Heart left ventricle (tissue), 16 donors: ENCODE measurements around the gene LIG4. TPM values are rescaled to one million over a fixed set of nuclear protein-coding genes. Genes with fewer than 3 reads are reported as not detected.

Source experiments
- ATAC-seq, 4 donors: fragments of 200-7000 bp; cut with Tn5 transposase; one replicate each; pipeline ENCODE4 v1.9.1; 2020 to 2022; ENCODE audit warnings: moderate library complexity in 4 of 4, mild to moderate bottlenecking in 3 of 4, moderate number of reproducible peaks in 1 of 4
- DNase-seq, 5 donors: peaks; one replicate each; pipeline ENCODE4 v3.0.0-alpha.2; 2020
- H3K27ac ChIP-seq, 12 donors: fragments of 200-600 bp; sonication (generic) in 4 of 12; one replicate each; pipeline versions ENCODE4 v1.5.0 to v1.8.0; 2016 to 2022; ENCODE audit warnings: mild to moderate bottlenecking in 2 of 12
- H3K27me3 ChIP-seq, 9 donors: fragments of 200-600 bp; sonication (generic) in 2 of 9; one replicate each; pipeline versions ENCODE4 v1.5.1 to v1.8.0; 2016 to 2022; ENCODE audit warnings: mild to moderate bottlenecking in 3 of 9
- H3K36me3 ChIP-seq, 9 donors: fragments of 200-600 bp; sonication (generic) in 2 of 9; one replicate each; pipeline versions ENCODE4 v1.5.0 to v1.8.0; 2018 to 2022; ENCODE audit warnings: mild to moderate bottlenecking in 2 of 9
- H3K4me1 ChIP-seq, 12 donors: fragments of 200-600 bp; sonication (generic) in 4 of 12; one replicate each; pipeline versions ENCODE4 v1.5.0 to v1.8.0; 2016 to 2022; ENCODE audit warnings: mild to moderate bottlenecking in 3 of 12
- H3K4me3 ChIP-seq, 12 donors: fragments of 200-600 bp; sonication (generic) in 4 of 12; one replicate each; pipeline versions ENCODE4 v1.5.0 to v1.8.0; 2017 to 2022; ENCODE audit warnings: mild to moderate bottlenecking in 9 of 12, moderate library complexity in 4 of 12
- H3K9me3 ChIP-seq, 12 donors: fragments of 200-600 bp; sonication (generic) in 4 of 12; one replicate each; pipeline versions ENCODE4 v1.5.0 to v1.8.0; 2016 to 2022; ENCODE audit warnings: mild to moderate bottlenecking in 1 of 12
- CTCF ChIP-seq, 12 donors: fragments of 200-600 bp; sonication (generic) in 4 of 12; IDR thresholded peaks; one replicate each; pipeline versions ENCODE4 v1.5.0 to v1.8.0; 2018 to 2022; ENCODE audit warnings: antibody characterized with exemption in 12 of 12, mild to moderate bottlenecking in 5 of 12
- POLR2A ChIP-seq, 2 donors: fragments of 450-650 bp; IDR thresholded peaks; one replicate each; pipeline ENCODE4 v1.6.1; 2017; ENCODE audit warnings: antibody characterized with exemption in 2 of 2, mild to moderate bottlenecking in 2 of 2, moderate library complexity in 2 of 2
- WGBS, 4 donors: extraction: QIAGEN DNeasy Blood & Tissue Kit in 2 of 4; methylation state at CpG; one replicate each; pipeline versions ENCODE4 v1.1.5 to v1.1.7; 2013 to 2018; 5-methylcytosine and 5-hydroxymethylcytosine counted together
- intact Hi-C, 10 donors: fragments of 100-400 bp; cut with DNase I; formaldehyde crosslinking; loops; one replicate each; pipeline versions ENCODE4 v1.11.1 to v1.14.2; 2022
- polyA plus RNA-seq, 2 donors: library from polyadenylated mRNA; stranded (reverse); fragments of 200-250 nt; gene quantifications; one replicate each; pipeline ENCODE4 v1.2.3, GENCODE V29; 2013
- total RNA-seq, 9 donors: library from RNA; depleted of rRNA in 2 of 9; stranded (reverse); fragments of >200 nt in 2 of 9; fragmentation: NEBNext Ultra II Directional in 3 of 9; extraction: Animal tissue kit (Norgen Biotek cat#: 25700) in 3 of 9; gene quantifications; one replicate each; pipeline versions ENCODE4 v1.1.0 to v1.2.4, GENCODE V29; 2016 to 2023
- donor health status: ischemic (EF 13 %, LVEDD 7.1; RV severe dilation, severe dysfunction).
- donor health status: healthy with polysubstance abuse.
- donor health status: DM: no; HTN: yes; CAD: no.
- donor health status: DM: no; HTN: no; CAD: no.
- donor health status: ischemic (EF 25% LVEDD 6.9; RV normal size, moderate dysfunction).
- donor health status: ischemic (EF 25% LVEDD 5.7; RV mildly dilated, moderate dysfunction).
- donor health status: healthy.
- donor health status: DM: yes; HTN: yes; CAD: no.
- donor health status: ischemic (EF 35%, LVEDD 5.7; RV mildly dilated, moderate dysfunction).
- donor health status: nonischemic (EF 11% LVEDD 7.7; RV severe dilation, severe dysfunction).
- donor health status: DM: yes; HTN: yes; CAD: no.
- donor health status: PGD.
- donor health status: ischemic (EF 29% LVEDD 5.4; RV normal size, mild dysfunction).
- donor health status: nonischemic (EF 23%, LVEDD 6.1; RV moderate dilation, normal function).

The LIG4 gene
- total and polyA plus RNA-seq, 11 donors: 6.4 to 13.2 (median 9.2) TPM

GRCh38 chr13:108230377-108230776, 15.0 kb upstream of the LIG4 start:
- intact Hi-C loops: no loop called here
- no peak for ATAC-seq
- no peaks in the 10 kb centered on the region for H3K27me3 ChIP-seq
- no peaks in the 10 kb centered on the region for H3K9me3 ChIP-seq
- peaks cover 3 to 26% (median 16%) of the 10 kb centered on the region in 12 donors for H3K4me1 ChIP-seq
- no peak for DNase-seq
- no peak overlapping the region for H3K4me3 ChIP-seq
- peaks cover 0 to 16% (median 8%) of the 10 kb centered on the region in 9 donors for H3K36me3 ChIP-seq
- TF ChIP-seq CTCF (IDR thresholded peaks at IDR 0.05) (no peak), POLR2A (IDR thresholded peaks at IDR 0.05) (no peak)
- H3K27ac ChIP-seq: no peak overlapping the region

GRCh38 chr13:108227651-108228272, 12.4 kb upstream of the LIG4 start:
- Histone ChIP-seq H3K4me3 (no peak overlapping the region), H3K36me3 (peaks cover 0 to 16% (median 8%) of the 10 kb centered on the region in 9 donors), H3K4me1 (peaks cover 4 to 49% (median 30%) of the 10 kb centered on the region in 12 donors), H3K27ac (no peak overlapping the region), H3K27me3 (no peaks in the 10 kb centered on the region), H3K9me3 (no peaks in the 10 kb centered on the region)
- ATAC-seq (no peak), DNase-seq (no peak)
- intact Hi-C loops: loop anchor here in 6 of 10 donors (5.0 to 10.0 kb wide), 6 partner anchors 40 to 670 kb away; partner anchors contain the start of gene TNFSF13B (in 1 of the 6)
- 84 to 92% (median 88%) methylated on average over 1 of the region's 1 CpG for WGBS, 4 donors
- TF ChIP-seq CTCF (IDR thresholded peaks at IDR 0.05) (peak; percentile 67 to 90 (median 83)), POLR2A (IDR thresholded peaks at IDR 0.05) (no peak)

GRCh38 chr13:108226184-108226583, 10.8 kb upstream of the LIG4 start:
- no peak overlapping the region for H3K27ac ChIP-seq
- H3K4me1 ChIP-seq: peaks cover 4 to 54% (median 31%) of the 10 kb centered on the region in 12 donors
- TF ChIP-seq POLR2A (IDR thresholded peaks at IDR 0.05) (no peak), CTCF (IDR thresholded peaks at IDR 0.05) (no peak)
- H3K27me3 ChIP-seq: no peaks in the 10 kb centered on the region
- peaks cover 0 to 16% (median 8%) of the 10 kb centered on the region in 9 donors for H3K36me3 ChIP-seq
- no peak overlapping the region for H3K4me3 ChIP-seq
- intact Hi-C loops: loop anchor here in 6 of 10 donors (5.0 to 10.0 kb wide), 6 partner anchors 41 to 671 kb away; partner anchors contain the start of gene TNFSF13B (in 1 of the 6)
- DNase-seq (no peak), ATAC-seq (peak; percentile 37 to 71 (median 50))
- WGBS, 4 donors: 0 to 9% (median 1%) methylated on average over 1 of the region's 1 CpG
- H3K9me3 ChIP-seq: no peaks in the 10 kb centered on the region

GRCh38 chr13:108225440-108225839, 10.1 kb upstream of the LIG4 start:
- Histone ChIP-seq H3K36me3 (peaks cover 0 to 13% (median 8%) of the 10 kb centered on the region in 9 donors), H3K4me1 (peaks cover 4 to 62% (median 37%) of the 10 kb centered on the region in 12 donors), H3K27ac (no peak overlapping the region), H3K4me3 (no peak overlapping the region), H3K27me3 (no peaks in the 10 kb centered on the region), H3K9me3 (no peaks in the 10 kb centered on the region)
- DNase-seq (no peak), ATAC-seq (no peak)
- TF ChIP-seq CTCF (IDR thresholded peaks at IDR 0.05): no peak
- 72 to 80% (median 78%) methylated on average over 1 of the region's 1 CpG for WGBS, 4 donors
- intact Hi-C loops: loop anchor here in 6 of 10 donors (5.0 to 10.0 kb wide), 6 partner anchors 42 to 672 kb away; partner anchors contain the start of gene TNFSF13B (in 1 of the 6)
